SK-N-DZ (cell line): ENCODE measurements around the gene APC2.
"Not testable (repeated sequence)": the region's sequence is repeated elsewhere in the genome, so short reads cannot be mapped to it uniquely, and the experiment has no call there.

Source experiments
- DNase-seq: peaks from one replicate; pipeline ENCODE4 v3.0.0-alpha.2; 2015; ENCODE audit warnings: low spot score

Gene APC2

GRCh38 chr19:1430246-1430645 is 19.7 kb upstream of the APC2 start:
- DNase-seq = no peak

DNA sequence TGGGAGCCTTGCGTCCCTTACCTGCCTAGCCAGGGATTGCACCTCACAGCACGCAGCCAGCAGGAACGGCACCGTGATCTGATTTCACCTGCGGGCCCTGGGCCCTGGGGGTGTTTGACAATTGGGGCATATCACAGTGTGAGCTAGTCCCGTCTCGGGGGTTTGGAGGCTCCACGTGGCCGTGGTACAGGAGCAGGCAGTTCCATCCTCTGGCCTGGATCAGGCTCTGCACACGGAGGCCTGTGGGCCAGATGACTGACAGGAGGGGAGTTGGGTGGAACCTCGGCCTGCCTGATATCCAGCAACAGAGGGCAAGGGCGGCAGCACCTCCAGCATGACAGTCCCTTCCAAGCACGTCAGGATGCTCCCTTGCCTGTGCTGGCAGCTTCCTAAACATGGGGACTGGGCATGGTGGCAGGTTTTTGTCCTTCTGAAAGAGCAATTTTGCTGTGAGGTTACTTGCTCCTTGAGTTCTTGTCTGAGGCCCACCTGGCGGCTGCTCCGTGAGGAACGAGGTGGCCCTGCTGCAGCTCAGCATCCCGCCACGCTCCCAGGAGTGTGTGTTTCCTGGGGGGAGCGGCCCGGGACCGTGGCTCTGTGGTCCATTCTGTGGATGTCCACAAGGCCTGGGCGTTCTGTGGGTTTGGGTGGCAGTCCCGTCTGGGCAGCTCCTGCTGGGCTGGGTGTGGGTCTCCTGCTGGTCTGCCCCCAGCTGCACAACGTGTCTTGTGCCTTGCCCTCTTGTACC is 18.0 kb upstream of the APC2 start:
- DNase-seq = no peak

GRCh38 chr19:1432507-1432887 is 17.4 kb upstream of the APC2 start:
- DNase-seq = no peak

- no peak for DNase-seq
Observed at GRCh38 chr19:1433119-1434039, 16.5 kb upstream of the APC2 start.

DNA sequence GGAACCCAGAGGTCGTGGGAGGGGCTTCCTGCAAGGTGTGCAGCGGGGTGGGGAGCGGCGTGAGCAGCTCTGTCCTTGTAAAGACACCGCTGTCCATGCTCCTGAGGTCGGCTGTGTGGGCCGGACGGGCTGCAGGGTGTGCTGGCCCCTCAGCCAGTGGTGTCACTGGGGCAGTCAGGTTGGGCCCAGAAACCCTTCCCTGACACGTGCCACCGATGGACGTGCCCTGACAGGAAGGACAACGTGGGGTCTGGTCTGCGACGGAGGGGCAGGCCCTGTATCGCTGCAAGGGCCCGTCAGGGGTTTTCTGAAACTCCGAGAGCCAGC is 15.9 kb upstream of the APC2 start:
- DNase-seq = no peak

DNA sequence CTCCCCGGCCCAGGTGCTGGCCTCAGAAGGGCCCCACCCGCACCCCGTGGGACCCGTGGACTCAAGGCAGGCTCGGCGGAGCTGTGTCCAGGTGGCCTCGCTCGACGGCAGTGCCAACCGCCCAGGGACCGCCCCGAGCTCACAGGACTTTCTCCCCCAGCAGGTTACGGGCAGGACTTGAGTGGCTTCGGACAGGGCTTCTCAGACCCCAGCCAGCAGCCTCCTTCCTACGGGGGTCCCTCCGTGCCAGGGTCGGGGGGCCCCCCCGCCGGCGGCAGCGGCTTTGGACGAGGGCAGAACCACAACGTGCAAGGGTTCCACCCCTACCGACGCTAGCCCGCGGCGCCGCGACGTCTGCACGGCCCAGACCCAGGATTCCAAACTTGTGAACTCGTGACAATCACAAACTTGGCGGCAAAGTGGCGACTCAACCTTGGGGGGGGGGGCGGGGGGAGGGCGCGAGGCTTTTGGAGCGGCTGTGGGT is 15.3 kb upstream of the APC2 start:
- DNase-seq = no peak

DNA sequence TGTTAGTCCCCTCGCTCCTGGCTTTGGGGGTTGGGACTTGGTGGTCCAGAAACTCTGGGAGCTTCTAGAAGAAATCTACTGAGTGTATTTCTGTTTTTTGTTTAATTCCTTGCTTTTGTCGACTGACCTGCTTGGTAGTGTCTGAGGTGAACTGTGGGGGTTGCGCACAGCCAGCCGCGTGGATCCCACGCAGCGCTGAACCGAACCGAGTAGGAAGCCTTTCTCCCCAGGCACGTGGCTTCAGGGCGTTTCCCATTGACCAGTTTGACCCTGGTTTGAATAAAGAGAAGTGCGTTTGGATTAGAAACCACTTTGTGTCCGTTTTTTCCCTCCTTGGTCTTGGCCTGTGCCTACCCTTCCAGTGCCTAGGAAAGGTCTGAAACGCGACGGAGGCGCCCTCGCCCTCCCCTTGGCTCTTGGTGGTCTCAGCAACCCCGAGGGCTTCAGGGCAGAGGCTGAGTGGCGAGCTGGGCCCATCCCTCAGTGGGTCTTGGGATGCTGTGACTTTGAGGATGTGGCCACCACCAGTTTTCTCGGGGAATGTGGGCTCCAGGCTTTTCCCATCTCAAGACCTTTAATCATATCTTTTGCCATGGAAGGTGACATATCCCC is 14.4 kb upstream of the APC2 start:
- DNase-seq = no peak

- DNase-seq = no peak
Observed at GRCh38 chr19:1437609-1438008, 12.3 kb upstream of the APC2 start.

- peak; percentile 93 for DNase-seq
Observed at GRCh38 chr19:1438035-1438932, 11.6 kb upstream of the APC2 start, which contains the start of gene RPS15. Gene RPS15 (plus strand): TSS chr19:1438396. CDS start chr19:1438426, 30 bp downstream.

- no peak for DNase-seq
Observed at GRCh38 chr19:1438933-1439354, 11.0 kb upstream of the APC2 start.

DNA sequence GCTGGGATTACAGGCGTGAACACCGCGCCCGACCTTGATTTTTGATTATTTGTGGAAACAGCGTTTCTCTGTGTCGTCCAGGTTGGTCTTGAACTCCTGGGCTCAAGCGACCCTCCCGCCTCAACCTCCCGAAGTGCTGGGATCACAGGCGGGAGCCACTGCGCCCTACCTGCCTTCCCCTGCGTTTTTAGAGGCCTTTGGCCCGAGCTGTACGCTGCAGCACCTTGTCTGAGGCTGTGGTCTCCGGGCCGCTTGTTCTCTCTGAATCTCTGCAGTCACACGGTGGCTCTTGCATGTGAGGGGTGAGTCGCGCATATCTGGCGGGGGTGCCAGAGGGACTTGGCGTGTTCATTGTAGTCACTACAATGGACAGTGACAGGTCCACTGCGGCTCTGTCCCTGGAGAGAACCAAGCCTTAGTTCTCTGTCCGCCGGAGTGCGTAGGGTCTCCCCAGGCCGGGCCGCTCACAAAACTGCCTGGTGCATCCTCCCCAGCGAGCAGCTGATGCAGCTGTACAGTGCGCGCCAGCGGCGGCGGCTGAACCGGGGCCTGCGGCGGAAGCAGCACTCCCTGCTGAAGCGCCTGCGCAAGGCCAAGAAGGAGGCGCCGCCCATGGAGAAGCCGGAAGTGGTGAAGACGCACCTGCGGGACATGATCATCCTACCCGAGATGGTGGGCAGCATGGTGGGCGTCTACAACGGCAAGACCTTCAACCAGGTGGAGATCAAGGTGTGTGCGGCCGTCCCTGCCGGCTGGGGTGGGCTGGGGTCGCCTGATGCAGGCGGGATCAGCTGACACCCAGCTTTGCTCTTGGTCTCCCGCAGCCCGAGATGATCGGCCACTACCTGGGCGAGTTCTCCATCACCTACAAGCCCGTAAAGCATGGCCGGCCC is 10.2 kb upstream of the APC2 start:
- not testable (repeated sequence) for DNase-seq

DNA sequence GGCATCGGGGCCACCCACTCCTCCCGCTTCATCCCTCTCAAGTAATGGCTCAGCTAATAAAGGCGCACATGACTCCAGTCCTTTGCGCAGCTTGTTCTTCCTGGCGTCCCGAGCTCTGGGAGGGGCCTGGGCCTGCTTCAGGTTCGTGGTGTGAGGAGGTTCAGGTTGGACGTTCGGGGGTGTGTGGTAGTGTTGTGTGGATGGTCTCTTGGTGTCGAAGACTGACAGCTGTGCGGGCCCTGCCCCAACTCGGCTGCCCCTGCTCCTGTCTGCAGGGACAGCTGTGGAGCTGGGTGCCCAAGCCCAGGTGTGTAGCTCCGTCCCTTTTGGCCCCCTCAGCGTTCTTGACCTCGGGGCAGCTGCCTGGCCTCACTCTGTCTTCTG is 9.5 kb upstream of the APC2 start:
- DNase-seq = no peak

DNA sequence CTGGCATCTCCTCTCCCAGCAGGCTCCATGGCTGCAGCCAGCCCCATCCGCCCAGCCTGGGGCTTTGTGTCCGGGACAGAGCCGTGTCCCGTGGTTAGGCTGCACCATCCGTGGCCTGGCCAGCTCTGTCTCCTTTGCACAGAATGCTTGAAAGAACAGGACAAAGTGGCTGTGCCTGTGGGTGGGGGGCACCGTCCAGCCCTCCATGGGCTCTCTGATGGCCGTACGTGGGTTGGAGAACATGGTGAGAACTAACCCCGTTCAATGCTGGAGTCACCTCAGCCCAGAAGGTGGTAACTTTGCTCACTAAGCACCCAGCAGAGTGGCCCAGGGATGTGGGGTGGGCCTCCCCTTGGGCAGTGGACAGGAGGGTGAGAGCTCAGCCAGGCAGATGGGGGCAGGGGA is 8.9 kb upstream of the APC2 start:
- no peak for DNase-seq

DNA sequence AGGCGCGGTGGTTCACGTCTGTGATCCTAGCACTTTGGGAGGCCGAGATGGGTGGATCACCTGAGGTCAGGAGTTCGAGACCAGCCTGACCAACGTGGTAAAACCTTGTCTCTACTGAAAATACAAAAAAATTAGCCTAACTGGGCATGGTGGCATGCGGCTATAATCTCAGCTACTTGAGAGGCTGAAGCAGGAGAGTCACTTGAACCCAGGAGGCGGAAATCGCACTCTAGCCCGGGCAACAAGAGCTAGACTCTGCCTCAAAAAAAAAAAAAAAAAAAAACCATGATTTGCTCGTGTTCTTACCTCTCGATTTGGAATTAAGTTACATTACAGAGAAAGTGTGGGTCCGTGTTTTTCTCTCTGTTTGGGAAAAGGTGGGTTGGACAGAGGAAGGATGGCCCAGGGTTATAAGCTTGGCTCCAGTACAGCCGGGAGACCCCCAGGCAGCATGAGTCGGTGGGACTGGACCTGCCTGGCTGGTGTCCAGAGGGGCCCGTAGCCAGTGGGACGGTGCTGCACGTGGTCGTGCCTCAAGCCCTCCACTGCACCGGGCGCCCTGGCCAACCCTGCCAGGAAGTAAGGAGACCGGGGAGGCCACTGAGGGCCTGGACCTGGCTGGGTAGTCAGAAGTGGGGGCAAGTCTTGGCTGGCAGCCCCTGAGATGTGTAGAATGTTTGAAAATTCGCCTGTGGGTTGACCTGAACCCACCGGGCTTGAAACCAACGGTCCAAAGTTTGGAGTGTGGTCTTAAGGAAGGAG is 8.1 kb upstream of the APC2 start:
- no peak for DNase-seq

- peak; percentile 81 for DNase-seq
Observed at GRCh38 chr19:1445185-1445931, 4.6 kb upstream of the APC2 start.

DNA sequence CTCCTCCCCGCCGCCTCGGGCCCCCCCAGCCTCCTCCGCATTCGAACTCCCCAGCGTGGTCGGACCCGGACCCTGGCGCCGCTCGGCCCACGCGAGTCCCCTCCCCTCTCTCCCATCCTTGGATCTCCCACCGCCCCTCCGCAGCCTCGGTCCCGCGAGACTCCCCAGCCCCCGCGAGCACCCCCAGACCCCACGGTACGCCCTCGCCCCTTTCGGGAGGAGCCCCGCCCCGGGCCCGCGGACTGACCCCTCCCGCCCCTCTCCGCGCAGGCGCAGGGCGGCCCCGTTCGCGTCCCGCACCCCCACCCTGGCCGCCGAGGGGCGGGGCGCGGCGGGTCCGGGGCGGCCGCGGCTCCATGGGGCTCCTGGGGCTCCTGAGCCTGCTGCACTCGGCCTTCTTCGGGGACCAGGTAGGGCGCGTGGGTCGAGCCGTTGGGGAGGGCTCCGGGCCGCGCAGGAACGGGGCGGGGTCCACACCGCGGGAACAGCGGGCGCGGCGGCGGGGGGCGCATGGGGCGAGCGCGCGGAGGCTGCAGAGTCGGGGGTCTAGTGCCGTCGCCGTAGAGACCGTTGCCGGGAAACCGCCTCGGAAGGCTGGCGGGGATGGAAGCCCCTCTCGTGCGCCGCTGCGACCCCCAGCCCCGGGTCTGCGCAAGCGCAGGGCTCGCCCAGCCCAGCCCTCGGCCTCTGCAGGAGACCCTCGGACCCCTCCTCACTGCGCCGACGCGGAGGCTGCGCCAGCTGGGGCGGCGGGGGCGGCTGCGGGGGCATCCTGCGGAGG is 3.8 kb upstream of the APC2 start:
- peak; percentile 77 for DNase-seq

GRCh38 chr19:1446713-1447481 is 3.0 kb upstream of the APC2 start:
- DNase-seq = peak; percentile 64
